Fibroblast of the aortic adventitia (primary cell): ENCODE measurements around the gene OXCT1. TPM values are rescaled to one million over a fixed set of nuclear protein-coding genes. Genes with fewer than 3 reads are reported as not detected.
A peak's percentile ranks its signal among the peaks of the same experiment; 100 is the strongest.

ENCODE experiments used
- DNase-seq: peaks from one replicate; pipeline ENCODE4 v3.0.0-alpha.2; 2010; ENCODE audit warnings: low read depth
- H3K4me3 ChIP-seq: 2 replicates; pipeline ENCODE4 v1.5.1; 2011; ENCODE audit warnings: low read depth, mild to moderate bottlenecking, control low read depth, low read length, moderate library complexity
- CTCF ChIP-seq: IDR thresholded peaks from 2 replicates; pipeline ENCODE4 v1.5.1; 2011; ENCODE audit warnings: mild to moderate bottlenecking, low read length, control low read depth, inconsistent platforms; ENCODE audit not compliant: insufficient read depth
- total RNA-seq: library from RNA; depleted of rRNA; stranded (reverse); fragments of >200 nt; gene quantifications from 2 replicates; pipeline ENCODE4 v1.2.3, GENCODE V29; 2012; ENCODE audit warnings: low replicate concordance

OXCT1 gene
- total RNA-seq, 1 donor, result 36.4 TPM

GRCh38 chr5:41790038-41790776, 80.0 kb downstream of the OXCT1 start:
- peak overlapping the region; percentile 13 for H3K4me3 ChIP-seq
- TF ChIP-seq CTCF, result no peak
- DNase-seq, result peak; percentile 78

GRCh38 chr5:41789434-41789833, 80.8 kb downstream of the OXCT1 start:
- no peak for DNase-seq
- TF ChIP-seq CTCF, result no peak
- no peak overlapping the region for H3K4me3 ChIP-seq

GRCh38 chr5:41788941-41789368, 81.3 kb downstream of the OXCT1 start:
- TF ChIP-seq CTCF, result no peak
- peak; percentile 93 for DNase-seq
- peak overlapping the region; percentile 2 for H3K4me3 ChIP-seq

- TF ChIP-seq CTCF, result no peak
- H3K4me3 ChIP-seq, result no peak overlapping the region
- peak; percentile 24 for DNase-seq
These were observed 83.0 kb downstream of the OXCT1 start for GRCh38 chr5:41787265-41787664.

GRCh38 chr5:41785061-41785460, 85.2 kb downstream of the OXCT1 start:
- no peak overlapping the region for H3K4me3 ChIP-seq
- DNase-seq, result no peak
- TF ChIP-seq CTCF, result no peak

GRCh38 chr5:41778410-41778809, 91.8 kb downstream of the OXCT1 start:
- H3K4me3 ChIP-seq, result no peak overlapping the region
- TF ChIP-seq CTCF, result no peak
- DNase-seq, result no peak

GRCh38 chr5:41776435-41776834, 93.8 kb downstream of the OXCT1 start:
- DNase-seq, result peak; percentile 84
- no peak for TF ChIP-seq CTCF

More at GRCh38 chr5:41776435-41776834, 93.8 kb downstream of the OXCT1 start:
- no peak overlapping the region for H3K4me3 ChIP-seq
